H9 (cell line): Measurements from ENCODE around the gene GRK1. TPM values are rescaled to one million over a fixed set of nuclear protein-coding genes. Genes with fewer than 3 reads are reported as not detected.

Experiments used
- DNase-seq: peaks from one replicate; pipeline ENCODE4 v3.0.0-alpha.2; 2017
- H2AFZ ChIP-seq: one replicate; pipeline ENCODE4 v1.6.1; 2013; ENCODE audit warnings: mild to moderate bottlenecking, low read length, control low read depth, moderate library complexity
- H2AK5ac ChIP-seq: 2 replicates; pipeline ENCODE4 v1.6.1; 2013; ENCODE audit warnings: low read length, control low read depth, mixed read lengths; ENCODE audit not compliant: insufficient read length
- H2BK120ac ChIP-seq: one replicate; pipeline ENCODE4 v1.6.1; 2013; ENCODE audit warnings: low read depth, mild to moderate bottlenecking, low read length, control low read depth, inconsistent platforms; ENCODE audit not compliant: poor library complexity, severe bottlenecking
- H2BK12ac ChIP-seq: 2 replicates; pipeline ENCODE4 v1.6.1; 2013; ENCODE audit warnings: low read length, control low read depth, mixed read lengths, low read depth; ENCODE audit not compliant: insufficient read length
- H2BK15ac ChIP-seq: 2 replicates; pipeline ENCODE4 v1.6.1; 2013; ENCODE audit warnings: low read depth, low read length, control low read depth
- H2BK20ac ChIP-seq: one replicate; pipeline ENCODE4 v1.6.1; 2013; ENCODE audit warnings: low read depth, mild to moderate bottlenecking, low read length, control low read depth, inconsistent platforms; ENCODE audit not compliant: poor library complexity, severe bottlenecking
- H2BK5ac ChIP-seq: 2 replicates; pipeline ENCODE4 v1.6.1; 2013; ENCODE audit warnings: low read length, control low read depth, mixed read lengths; ENCODE audit not compliant: insufficient read length
- H3K14ac ChIP-seq: 2 replicates; pipeline ENCODE4 v1.6.1; 2013; ENCODE audit warnings: low read length, control low read depth; ENCODE audit not compliant: insufficient read depth
- H3K18ac ChIP-seq: 2 replicates; pipeline ENCODE4 v1.6.1; 2013; ENCODE audit warnings: low read depth, mild to moderate bottlenecking, mixed read lengths, low read length, control low read depth; ENCODE audit not compliant: insufficient read length
- H3K23ac ChIP-seq: 2 replicates; pipeline ENCODE4 v1.6.1; 2013; ENCODE audit warnings: low read length, control low read depth, mixed read lengths, low read depth; ENCODE audit not compliant: insufficient read length
- H3K23me2 ChIP-seq: 2 replicates; pipeline ENCODE4 v1.6.1; 2013; ENCODE audit warnings: low read depth, mild to moderate bottlenecking, mixed read lengths, low read length, control low read depth; ENCODE audit not compliant: insufficient read length, poor library complexity, severe bottlenecking
- H3K27ac ChIP-seq: 2 replicates; pipeline ENCODE4 v1.5.1; 2013; ENCODE audit warnings: low read length, control low read depth, mixed read lengths, low read depth; ENCODE audit not compliant: insufficient read length
- H3K27me3 ChIP-seq: 2 replicates; pipeline ENCODE4 v1.6.1; 2013; ENCODE audit warnings: low read length, control low read depth, inconsistent platforms; ENCODE audit not compliant: insufficient read depth
- H3K4ac ChIP-seq: 2 replicates; pipeline ENCODE4 v1.6.1; 2013; ENCODE audit warnings: low read depth, mild to moderate bottlenecking, control low read depth, inconsistent platforms, low read length, moderate library complexity
- H3K4me1 ChIP-seq: 2 replicates; pipeline ENCODE4 v1.6.1; 2013; ENCODE audit warnings: low read length, control low read depth, inconsistent platforms; ENCODE audit not compliant: insufficient read depth
- H3K4me2 ChIP-seq: 2 replicates; pipeline ENCODE4 v1.6.1; 2013; ENCODE audit warnings: low read length, control low read depth, mixed read lengths; ENCODE audit not compliant: insufficient read length, insufficient read depth
- H3K56ac ChIP-seq: 2 replicates; pipeline ENCODE4 v1.6.1; 2013; ENCODE audit warnings: low read depth, mild to moderate bottlenecking, mixed read lengths, low read length, control low read depth; ENCODE audit not compliant: insufficient read length
- H3K79me1 ChIP-seq: 2 replicates; pipeline ENCODE4 v1.6.1; 2013; ENCODE audit warnings: low read depth, mild to moderate bottlenecking, moderate library complexity, low read length, control low read depth, inconsistent platforms; ENCODE audit not compliant: insufficient read depth, poor library complexity, severe bottlenecking
- H3K79me2 ChIP-seq: 2 replicates; pipeline ENCODE4 v1.6.1; 2013; ENCODE audit warnings: low read length, control low read depth, inconsistent platforms; ENCODE audit not compliant: insufficient read depth
- H3K9ac ChIP-seq: 2 replicates; pipeline ENCODE4 v1.6.1; 2013; ENCODE audit warnings: low read length, control low read depth, mixed read lengths; ENCODE audit not compliant: insufficient read length; ENCODE audit errors: extremely low read depth
- H3K9me3 ChIP-seq: one replicate; pipeline ENCODE4 v1.6.1; 2013; ENCODE audit warnings: low read depth, low read length, inconsistent platforms; ENCODE audit not compliant: control insufficient read depth
- H3T11ph ChIP-seq: one replicate; pipeline ENCODE4 v1.6.1; 2013; ENCODE audit warnings: mild to moderate bottlenecking, low read length, control low read depth, inconsistent platforms
- H4K20me1 ChIP-seq: one replicate; pipeline ENCODE4 v1.6.1; 2013; ENCODE audit not compliant: control insufficient read depth, insufficient read length, insufficient read depth
- H4K5ac ChIP-seq: 2 replicates; pipeline ENCODE4 v1.6.1; 2013; ENCODE audit warnings: low read depth, mild to moderate bottlenecking, mixed read lengths, low read length, control low read depth; ENCODE audit not compliant: insufficient read length
- H4K8ac ChIP-seq: replicated peaks from 2 replicates; pipeline ENCODE4 v1.6.1; 2013; ENCODE audit warnings: low read length, control low read depth, mixed read lengths, low read depth; ENCODE audit not compliant: insufficient read length
- H4K91ac ChIP-seq: 2 replicates; pipeline ENCODE4 v1.6.1; 2013; ENCODE audit warnings: low read depth, mild to moderate bottlenecking, moderate library complexity, mixed read lengths, low read length, control low read depth; ENCODE audit not compliant: insufficient read length
- H3K27ac Mint-ChIP-seq, 3 experiments: 2 replicates in 2 of 3; 3 replicates in 1 of 3; pipeline ENCODE4 v1.8.0; 2020 to 2021; ENCODE audit warnings: mixed read lengths in 3 of 3, mild to moderate bottlenecking in 1 of 3, moderate library complexity in 1 of 3
- H3K27me3 Mint-ChIP-seq: 2 replicates; pipeline ENCODE4 v1.8.0; 2021; ENCODE audit warnings: low read depth, mild to moderate bottlenecking, moderate library complexity, mixed read lengths
- H3K36me3 Mint-ChIP-seq, 3 experiments: 2 replicates in 2 of 3; 3 replicates in 1 of 3; pipeline ENCODE4 v1.8.0; 2020 to 2021; ENCODE audit warnings: low read depth in 3 of 3, mixed read lengths in 3 of 3; ENCODE audit not compliant: insufficient read depth in 1 of 3
- H3K4me1 Mint-ChIP-seq, 2 experiments: 2 replicates each; pipeline ENCODE4 v1.8.0; 2020; ENCODE audit warnings: mixed read lengths in 2 of 2
- H3K4me3 Mint-ChIP-seq, 2 experiments: 2 replicates in 1 of 2; 3 replicates in 1 of 2; pipeline ENCODE4 v1.8.0; 2020 to 2021; ENCODE audit warnings: mild to moderate bottlenecking in 2 of 2, mixed read lengths in 2 of 2, moderate library complexity in 1 of 2
- H3K9me3 Mint-ChIP-seq, 2 experiments: 2 replicates in 1 of 2; 3 replicates in 1 of 2; pipeline ENCODE4 v1.8.0; 2020; ENCODE audit warnings: mild to moderate bottlenecking in 2 of 2, mixed read lengths in 2 of 2, moderate library complexity in 1 of 2
- CTCF ChIP-seq: fragments of 200-600 bp; sonication (generic); conservative IDR thresholded peaks from 3 replicates; pipeline ENCODE4 v1.8.0; 2021; ENCODE audit warnings: antibody characterized with exemption, mild to moderate bottlenecking
- WGBS: extraction: QIAGEN DNeasy Blood & Tissue Kit; methylation state at CpG from one replicate; pipeline ENCODE4 v1.1.7; 2013; ENCODE audit warnings: missing lambda C conversion rate, low lambda C conversion rate, mixed read lengths; ENCODE audit not compliant: insufficient read length; ENCODE audit errors: extremely low coverage; 5-methylcytosine and 5-hydroxymethylcytosine counted together
- total RNA-seq: library from RNA; stranded (reverse); gene quantifications from 2 replicates; pipeline ENCODE4 v1.2.1, GENCODE V29; 2021

Gene GRK1
- total RNA-seq, 1 experiment from 2014 or later = 0.31 TPM

- Histone ChIP-seq H3K4me1 (no peaks in the 10 kb centered on the region), H3K23me2 (peaks cover 5% of the 10 kb centered on the region), H4K20me1 (no peaks in the 10 kb centered on the region), H3T11ph (no peak overlapping the region), H3K4me2 (no peak overlapping the region), H2AFZ (no peak overlapping the region), H3K79me2 (no peaks in the 10 kb centered on the region), H3K79me1 (no peaks in the 10 kb centered on the region), H2BK15ac (no peak overlapping the region), H3K14ac (no peak overlapping the region), H3K9ac (no peak overlapping the region), H3K27me3 (no peaks in the 10 kb centered on the region), H4K8ac (no peak overlapping the region), H4K5ac (no peak overlapping the region), H2BK120ac (no peak overlapping the region), H3K23ac (no peak overlapping the region), H3K18ac (peak overlapping the region; percentile 42), H2BK5ac (no peak overlapping the region), H2BK12ac (no peak overlapping the region), H4K91ac (no peak overlapping the region), H2BK20ac (no peak overlapping the region), H3K56ac (no peak overlapping the region), H3K4ac (no peak overlapping the region), H3K9me3 (no peaks in the 10 kb centered on the region), H2AK5ac (no peak overlapping the region), H3K27ac (no peak overlapping the region)
- DNase-seq = no peak
- H3K4me3 Mint-ChIP-seq = no peak overlapping the region; a peak in 1 of 5 replicates
- no CpG with 5 or more reads among the region's 11 CpGs for WGBS
- no peak overlapping the region for H3K27ac Mint-ChIP-seq
- no peak for TF ChIP-seq CTCF
- H3K27me3 Mint-ChIP-seq = no peaks in the 10 kb centered on the region
- peaks cover 15 to 18% of the 10 kb centered on the region in 2 experiments for H3K4me1 Mint-ChIP-seq
- H3K9me3 Mint-ChIP-seq = peaks cover 0 to 4% of the 10 kb centered on the region in 2 experiments; a peak in 2 of 5 replicates
- no peaks in the 10 kb centered on the region for H3K36me3 Mint-ChIP-seq
These were observed 55.9 kb downstream of the GRK1 start for GRCh38 chr13:113722921-113723320.
